Right lung (tissue), 5 donors: ENCODE results near the gene LRRTM3. TPM values are rescaled to one million over a fixed set of nuclear protein-coding genes. Genes with fewer than 3 reads are reported as not detected.
A peak's percentile ranks its signal among the peaks of the same experiment; 100 is the strongest.

Experiments
- DNase-seq, 2 donors: peaks; one replicate each; pipeline ENCODE4 v3.0.0-alpha.2; 2013
- polyA plus RNA-seq, 5 donors: library from polyadenylated mRNA; unstranded; fragments of 120-200 nt; gene quantifications; one replicate each; pipeline versions ENCODE4 v1.2.1 to v1.2.3, GENCODE V29; 2013; ENCODE audit warnings: inconsistent platforms in 1 of 5, low replicate concordance in 1 of 5; ENCODE audit not compliant: insufficient read length in 5 of 5, insufficient read depth in 1 of 5

LRRTM3 gene
- polyA plus RNA-seq, 5 donors = 1.7 to 4.9 (median 3.9) TPM

DNA sequence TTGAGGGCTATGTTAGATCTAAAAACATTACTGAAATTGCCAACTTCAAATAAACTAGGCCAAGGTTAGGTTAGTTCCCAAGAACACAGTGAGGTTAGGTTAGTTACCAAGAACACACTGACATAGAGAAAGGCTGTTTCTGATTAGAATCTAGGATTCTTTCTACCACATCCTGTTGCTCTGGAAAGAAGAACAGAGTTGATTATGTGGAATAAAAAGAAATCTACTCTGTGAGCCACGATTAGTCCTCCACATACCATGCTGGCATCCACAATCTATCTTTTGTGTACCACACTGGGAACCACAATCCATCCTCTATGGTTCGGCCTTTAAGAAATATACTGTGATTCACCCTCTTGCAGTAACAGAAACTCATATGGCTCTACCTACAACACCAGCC is 91.4 kb downstream of the LRRTM3 start:
- DNase-seq = no peak

- DNase-seq = peak in 1 of 2 donors; percentile 2
Measured at GRCh38 chr10:67022099-67022498, 96.3 kb downstream of the LRRTM3 start.

GRCh38 chr10:67033878-67034277 is 108.0 kb downstream of the LRRTM3 start:
- no peak for DNase-seq

DNA sequence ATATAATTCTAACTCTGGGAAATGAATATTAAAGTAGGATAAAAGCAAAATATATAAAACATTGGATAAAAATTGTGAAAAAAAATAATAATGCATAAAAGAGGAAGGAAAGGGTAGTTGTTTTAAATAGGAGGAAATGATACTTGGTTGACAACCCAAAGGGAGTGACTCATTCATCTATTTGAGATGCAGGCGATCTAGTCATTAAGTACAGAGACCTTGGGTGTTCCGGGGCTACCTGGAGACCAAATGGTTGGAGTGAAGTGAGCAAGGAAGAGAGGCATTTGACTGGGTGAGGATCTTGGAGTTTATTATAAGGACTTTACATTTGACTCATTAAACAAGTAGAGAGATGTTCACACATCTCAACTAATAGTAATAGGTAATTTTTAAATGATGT is 111.0 kb downstream of the LRRTM3 start:
- DNase-seq = no peak

DNA sequence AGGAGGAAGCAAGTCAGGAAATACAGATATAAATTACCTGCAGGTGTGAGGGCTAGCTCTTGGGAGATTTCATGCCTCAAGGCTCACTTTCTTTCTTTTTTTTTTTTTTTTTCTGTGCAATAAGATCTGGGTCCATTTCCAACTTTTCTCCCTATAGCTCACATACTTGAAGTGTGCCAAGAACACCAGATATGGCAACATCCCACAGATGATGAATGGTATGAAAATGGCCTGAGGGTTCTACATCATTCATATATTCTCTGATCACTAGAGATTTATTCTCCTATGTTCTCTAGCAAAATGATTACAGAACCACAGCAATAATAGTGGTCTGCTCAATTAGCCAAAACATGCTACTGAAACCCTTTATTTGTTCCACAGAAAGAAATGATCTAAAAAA is 117.2 kb downstream of the LRRTM3 start:
- no peak for DNase-seq

GRCh38 chr10:67045404-67045803 is 119.6 kb downstream of the LRRTM3 start:
- no peak for DNase-seq

DNA sequence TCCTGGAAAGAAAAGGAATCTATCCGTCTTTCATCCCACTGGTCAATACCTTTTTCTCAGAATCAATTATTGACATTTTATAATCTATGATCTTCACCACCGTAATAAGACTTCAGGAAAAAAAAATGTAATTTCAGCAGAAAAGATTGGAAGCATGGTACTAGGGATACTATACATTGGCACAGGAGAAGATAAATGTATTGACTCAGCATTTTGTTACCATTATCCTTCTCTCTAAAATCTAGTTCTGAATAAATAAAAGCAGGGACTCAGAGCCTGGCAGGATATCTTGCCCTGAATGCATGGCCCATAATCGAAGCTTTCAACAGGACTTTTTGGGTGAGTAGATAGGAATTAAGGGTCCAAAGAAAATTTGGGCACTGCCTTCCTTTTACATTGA is 120.7 kb downstream of the LRRTM3 start:
- no peak for DNase-seq

DNA sequence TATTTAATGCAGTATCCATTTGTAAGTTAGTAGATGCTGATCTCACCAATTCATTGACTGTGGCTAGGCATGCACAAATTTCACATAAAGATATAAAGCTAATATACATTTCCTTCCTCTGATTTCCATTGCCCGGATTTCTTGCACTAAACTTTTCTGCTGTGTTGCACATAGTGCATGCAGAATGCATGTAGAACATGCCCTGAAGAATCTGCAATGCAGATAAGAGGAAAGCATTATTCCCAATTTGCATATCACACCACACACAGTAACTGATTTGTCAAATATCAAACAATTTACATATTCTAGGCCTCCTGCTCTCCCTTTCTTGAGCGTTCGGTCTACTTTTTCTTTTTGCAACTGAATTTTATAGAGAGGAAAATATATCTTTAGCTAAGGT is 124.2 kb downstream of the LRRTM3 start:
- DNase-seq = no peak

DNA sequence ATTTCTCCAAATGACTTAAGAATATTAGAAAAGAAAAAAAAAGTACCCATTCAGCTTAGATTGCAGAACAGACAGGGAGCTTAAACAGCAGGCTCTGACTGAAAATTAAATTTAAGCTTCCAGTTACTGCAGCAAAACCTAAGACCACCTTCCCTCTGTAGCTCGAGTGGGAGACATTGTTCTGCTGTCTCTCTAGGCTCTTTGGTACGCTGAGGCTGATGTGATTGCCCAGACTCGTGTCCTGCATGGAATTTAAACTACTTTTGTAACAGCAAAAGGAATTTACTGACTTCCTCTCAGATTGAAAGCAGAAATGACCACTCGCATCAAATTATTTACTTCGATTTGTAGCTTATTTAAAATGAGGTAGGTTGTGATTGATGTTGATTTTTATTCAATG is 124.6 kb downstream of the LRRTM3 start:
- no peak for DNase-seq

- no peak for DNase-seq
Measured at GRCh38 chr10:67072654-67073053, 146.8 kb downstream of the LRRTM3 start.

DNA sequence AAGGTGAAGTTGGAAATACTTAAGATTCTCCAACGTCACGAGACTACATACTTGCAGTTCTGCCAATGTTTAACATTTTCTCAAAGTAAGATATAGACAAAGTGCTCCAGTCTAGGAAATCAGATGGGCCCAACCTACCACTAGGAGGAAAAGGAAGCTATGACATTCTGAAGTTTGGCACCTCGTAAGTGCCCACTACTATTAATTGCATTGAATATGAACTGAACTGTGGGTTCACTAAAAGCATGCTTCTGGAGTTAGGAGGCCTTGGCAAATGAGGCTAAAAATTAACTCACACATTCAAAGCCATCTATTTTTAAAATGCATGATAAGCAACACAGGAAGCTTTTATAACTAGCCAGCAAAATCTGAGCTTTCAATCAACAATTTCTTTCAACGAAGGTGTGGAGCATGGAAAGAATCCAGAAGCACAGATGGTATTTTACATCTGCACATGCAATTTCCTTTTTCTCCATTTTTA is 149.7 kb downstream of the LRRTM3 start:
- peak in 1 of 2 donors; percentile 18 for DNase-seq

DNA sequence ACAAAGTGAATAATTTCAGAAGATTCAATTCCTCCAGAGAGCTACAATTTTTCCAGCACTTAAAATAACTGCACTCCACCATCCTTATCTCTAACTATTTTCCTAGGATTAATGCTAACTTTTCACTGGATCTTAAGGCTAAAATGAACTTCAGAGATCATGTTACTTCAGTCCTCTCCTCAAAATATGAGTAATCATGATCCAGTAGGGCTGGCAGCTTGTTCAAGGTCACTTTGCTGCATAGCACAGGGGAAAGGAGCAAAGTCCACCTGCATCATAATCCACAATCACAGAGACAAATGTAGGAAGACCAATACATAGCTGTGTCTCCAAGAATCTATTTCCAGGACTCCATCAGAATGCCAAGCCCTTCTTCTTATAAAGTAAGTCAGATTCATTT is 150.3 kb downstream of the LRRTM3 start:
- no peak for DNase-seq

- DNase-seq = no peak
Measured at GRCh38 chr10:67077376-67077775, 151.5 kb downstream of the LRRTM3 start.

- DNase-seq = no peak
Measured at GRCh38 chr10:67079126-67079525, 153.3 kb downstream of the LRRTM3 start.

GRCh38 chr10:67086327-67087134 is 160.7 kb downstream of the LRRTM3 start:
- no peak for DNase-seq

DNA sequence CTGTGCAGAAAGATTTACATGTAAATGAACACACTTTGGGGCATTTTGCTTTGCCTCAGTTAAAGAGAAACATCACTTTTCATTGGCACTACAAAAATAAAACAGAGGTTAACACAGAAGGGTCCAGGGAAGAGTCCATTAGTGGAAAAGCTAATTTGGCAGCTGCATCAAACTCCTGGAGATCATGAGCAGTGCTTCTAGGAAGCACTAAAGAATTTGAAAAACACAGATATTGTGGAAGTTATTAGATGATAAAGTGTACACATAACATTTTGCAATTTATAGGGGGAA is 161.2 kb downstream of the LRRTM3 start:
- DNase-seq = no peak

DNA sequence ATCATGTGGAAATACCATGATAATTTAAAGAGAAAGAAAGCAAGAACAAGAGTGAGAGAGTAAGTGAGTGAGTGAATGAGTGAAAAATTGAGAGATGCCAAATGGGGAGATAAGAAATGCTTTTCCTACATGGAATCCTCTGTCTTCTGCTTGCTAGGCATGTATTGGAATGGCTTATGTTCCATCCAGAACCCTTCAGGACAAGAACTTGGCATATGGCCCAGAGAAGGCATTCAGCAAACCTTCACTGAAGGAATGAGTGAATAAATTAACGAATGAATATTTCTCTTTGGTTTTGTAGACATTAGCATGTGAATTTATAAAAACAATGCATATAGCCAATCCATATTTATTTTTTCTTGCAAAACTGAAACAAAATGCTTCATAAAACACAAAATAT is 162.2 kb downstream of the LRRTM3 start:
- no peak for DNase-seq

DNA sequence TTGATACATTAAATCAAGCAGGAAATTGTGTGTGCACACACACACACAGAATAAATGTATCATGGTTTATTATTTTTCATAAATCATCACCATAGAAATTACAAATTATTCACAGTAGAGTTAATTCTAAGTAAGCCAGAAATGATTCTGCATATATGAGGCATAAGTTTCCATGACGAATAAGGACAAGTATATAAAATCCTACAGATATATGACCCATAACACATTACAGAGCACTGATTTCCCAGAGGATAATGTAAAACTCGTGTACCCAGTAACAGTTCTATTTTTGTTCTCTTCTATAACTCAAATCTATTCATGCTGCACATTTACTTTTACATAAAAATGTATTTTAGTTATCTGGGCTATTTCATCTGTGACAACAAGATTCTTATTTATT is 169.7 kb downstream of the LRRTM3 start:
- no peak for DNase-seq

DNA sequence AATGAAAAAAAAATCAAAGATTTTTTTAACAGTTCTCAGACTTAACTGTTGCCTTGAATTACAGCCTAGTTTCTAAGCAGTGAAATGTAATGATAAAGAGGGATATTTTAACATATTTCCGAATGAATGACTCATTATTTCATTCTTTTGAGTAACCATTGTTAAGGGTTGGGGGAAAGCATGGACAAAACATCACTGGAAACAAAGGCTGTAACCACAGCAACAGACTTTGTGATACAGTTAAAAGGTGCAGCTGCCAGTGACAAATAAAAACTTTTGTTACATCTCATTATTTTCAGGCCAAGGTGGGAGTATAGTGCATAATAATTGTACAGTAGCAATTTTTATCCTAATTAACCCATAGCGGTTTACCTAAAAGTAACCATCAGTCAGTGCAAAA is 172.6 kb downstream of the LRRTM3 start:
- no peak for DNase-seq

- DNase-seq = no peak
Measured at GRCh38 chr10:67100951-67101350, 175.1 kb downstream of the LRRTM3 start.

GRCh38 chr10:67107670-67108069 is 181.8 kb downstream of the LRRTM3 start:
- DNase-seq = no peak

DNA sequence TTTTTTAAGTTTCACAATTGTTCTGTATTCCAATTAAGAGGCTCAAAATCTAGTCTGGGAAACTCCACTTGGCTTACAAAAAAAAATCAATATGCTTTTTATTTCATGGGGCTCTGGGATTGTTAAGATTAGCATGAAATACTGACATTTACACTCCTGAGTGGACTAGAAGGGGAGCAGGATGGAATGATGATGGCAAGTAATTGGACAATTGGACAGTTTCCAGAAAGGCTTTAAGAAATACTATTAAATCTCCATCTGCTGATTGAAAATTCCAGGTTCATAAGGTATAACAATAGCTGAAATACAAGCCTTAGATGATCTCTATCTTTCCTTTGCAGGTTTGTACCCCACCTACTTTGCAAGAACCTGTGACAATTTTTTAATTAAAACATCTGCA is 184.4 kb downstream of the LRRTM3 start:
- no peak for DNase-seq

- DNase-seq = no peak
Measured at GRCh38 chr10:67112765-67113164, 186.9 kb downstream of the LRRTM3 start.

DNA sequence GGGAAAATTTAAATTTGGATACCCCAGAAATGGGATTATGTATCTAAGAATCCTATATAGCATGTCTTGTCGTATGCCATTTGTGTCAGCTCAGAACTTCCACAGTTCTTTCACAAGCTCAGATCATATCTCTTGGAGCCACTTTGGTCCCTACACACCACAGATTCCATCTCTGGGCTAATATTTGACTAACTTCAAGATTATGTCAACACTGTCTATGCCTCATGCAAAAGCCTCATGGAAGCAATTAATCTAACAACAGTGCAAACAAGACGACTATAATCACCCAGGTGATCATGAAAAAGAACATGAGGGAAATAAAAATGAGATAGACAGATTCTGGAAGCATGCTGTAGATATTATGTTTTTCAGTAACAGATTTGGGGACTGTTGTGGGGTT is 189.1 kb downstream of the LRRTM3 start:
- DNase-seq = no peak
